Measurements from ENCODE around the gene FER. TPM values are rescaled to one million over a fixed set of nuclear protein-coding genes. Genes with fewer than 3 reads are reported as not detected.
"Not testable (repeated sequence)": the region's sequence is repeated elsewhere in the genome, so short reads cannot be mapped to it uniquely, and the experiment has no call there.

FER gene
- total RNA-seq, 1 donor from 2014 or later = 30.7 TPM

GRCh38 chr5:108793207-108793606, 45.5 kb downstream of the FER start:
- no peaks in the 10 kb centered on the region for H3K9me3 Mint-ChIP-seq (ENCODE audit: unreplicated experiment)
- no peak for DNase-seq (ENCODE audit: low spot score)
- H3K4me1 Mint-ChIP-seq (ENCODE audit: unreplicated experiment) = peaks cover 2% of the 10 kb centered on the region
- no peak overlapping the region for H3K4me3 Mint-ChIP-seq (ENCODE audit: unreplicated experiment)
- H3K27me3 Mint-ChIP-seq (ENCODE audit: unreplicated experiment) = peaks cover 4% of the 10 kb centered on the region
- TF ChIP-seq, protein P1, sequence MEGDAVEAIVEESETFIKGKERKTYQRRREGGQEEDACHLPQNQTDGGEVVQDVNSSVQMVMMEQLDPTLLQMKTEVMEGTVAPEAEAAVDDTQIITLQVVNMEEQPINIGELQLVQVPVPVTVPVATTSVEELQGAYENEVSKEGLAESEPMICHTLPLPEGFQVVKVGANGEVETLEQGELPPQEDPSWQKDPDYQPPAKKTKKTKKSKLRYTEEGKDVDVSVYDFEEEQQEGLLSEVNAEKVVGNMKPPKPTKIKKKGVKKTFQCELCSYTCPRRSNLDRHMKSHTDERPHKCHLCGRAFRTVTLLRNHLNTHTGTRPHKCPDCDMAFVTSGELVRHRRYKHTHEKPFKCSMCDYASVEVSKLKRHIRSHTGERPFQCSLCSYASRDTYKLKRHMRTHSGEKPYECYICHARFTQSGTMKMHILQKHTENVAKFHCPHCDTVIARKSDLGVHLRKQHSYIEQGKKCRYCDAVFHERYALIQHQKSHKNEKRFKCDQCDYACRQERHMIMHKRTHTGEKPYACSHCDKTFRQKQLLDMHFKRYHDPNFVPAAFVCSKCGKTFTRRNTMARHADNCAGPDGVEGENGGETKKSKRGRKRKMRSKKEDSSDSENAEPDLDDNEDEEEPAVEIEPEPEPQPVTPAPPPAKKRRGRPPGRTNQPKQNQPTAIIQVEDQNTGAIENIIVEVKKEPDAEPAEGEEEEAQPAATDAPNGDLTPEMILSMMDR (IDR thresholded peaks at IDR 0.05; ENCODE audit: unreplicated experiment) = no peak
- peaks cover 17% of the 10 kb centered on the region for H3K36me3 Mint-ChIP-seq (ENCODE audit: low read depth, unreplicated experiment)
- no peak overlapping the region for H3K27ac Mint-ChIP-seq (ENCODE audit: unreplicated experiment)

DNA sequence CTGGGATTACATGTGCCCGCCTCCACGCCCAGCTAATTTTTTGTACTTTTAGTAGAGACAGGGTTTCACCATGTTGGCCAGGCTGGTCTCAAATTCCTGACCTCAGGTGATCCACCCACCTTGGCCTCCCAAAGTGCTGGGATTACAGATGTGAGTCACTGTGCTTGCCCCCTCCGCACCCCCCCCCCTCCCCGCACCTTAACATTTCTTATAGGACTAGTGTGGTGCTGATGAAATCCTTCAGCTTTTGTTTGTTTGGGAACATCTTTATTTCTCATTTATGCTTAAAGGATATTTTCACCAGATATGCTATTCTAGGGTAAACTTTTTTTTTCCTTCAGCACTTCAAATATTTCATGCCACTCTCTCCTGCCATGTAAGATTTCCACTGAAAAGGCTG, 46.7 kb downstream of the FER start:
- H3K4me1 Mint-ChIP-seq (ENCODE audit: unreplicated experiment); H3K27ac Mint-ChIP-seq (ENCODE audit: unreplicated experiment); H3K4me3 Mint-ChIP-seq (ENCODE audit: unreplicated experiment): not testable (repeated sequence)

GRCh38 chr5:108797396-108797795, 49.7 kb downstream of the FER start:
- H3K4me3 Mint-ChIP-seq (ENCODE audit: unreplicated experiment) = no peak overlapping the region
- no peaks in the 10 kb centered on the region for H3K9me3 Mint-ChIP-seq (ENCODE audit: unreplicated experiment)
- H3K36me3 Mint-ChIP-seq (ENCODE audit: low read depth, unreplicated experiment) = peaks cover 6% of the 10 kb centered on the region
- TF ChIP-seq, protein P1 (IDR thresholded peaks at IDR 0.05; ENCODE audit: unreplicated experiment) = no peak
- no peak for DNase-seq (ENCODE audit: low spot score)
- no peaks in the 10 kb centered on the region for H3K27me3 Mint-ChIP-seq (ENCODE audit: unreplicated experiment)
- no peak overlapping the region for H3K27ac Mint-ChIP-seq (ENCODE audit: unreplicated experiment)
- H3K4me1 Mint-ChIP-seq (ENCODE audit: unreplicated experiment) = peaks cover 2% of the 10 kb centered on the region

More for the DNA sequence above, 46.7 kb downstream of the FER start:
- not testable (repeated sequence) for H3K9me3 Mint-ChIP-seq (ENCODE audit: unreplicated experiment); H3K36me3 Mint-ChIP-seq (ENCODE audit: low read depth, unreplicated experiment); DNase-seq (ENCODE audit: low spot score); H3K27me3 Mint-ChIP-seq (ENCODE audit: unreplicated experiment)

- H3K4me1 Mint-ChIP-seq (ENCODE audit: unreplicated experiment) = peaks cover 2% of the 10 kb centered on the region
- TF ChIP-seq, protein P1 (IDR thresholded peaks at IDR 0.05; ENCODE audit: unreplicated experiment) = no peak
- no peaks in the 10 kb centered on the region for H3K27me3 Mint-ChIP-seq (ENCODE audit: unreplicated experiment)
- no peak for DNase-seq (ENCODE audit: low spot score)
- H3K36me3 Mint-ChIP-seq (ENCODE audit: low read depth, unreplicated experiment) = peaks cover 8% of the 10 kb centered on the region
- no peak overlapping the region for H3K27ac Mint-ChIP-seq (ENCODE audit: unreplicated experiment)
- H3K9me3 Mint-ChIP-seq (ENCODE audit: unreplicated experiment) = no peaks in the 10 kb centered on the region
- H3K4me3 Mint-ChIP-seq (ENCODE audit: unreplicated experiment) = no peak overlapping the region
Measured at GRCh38 chr5:108797986-108798385, 50.3 kb downstream of the FER start.

DNA sequence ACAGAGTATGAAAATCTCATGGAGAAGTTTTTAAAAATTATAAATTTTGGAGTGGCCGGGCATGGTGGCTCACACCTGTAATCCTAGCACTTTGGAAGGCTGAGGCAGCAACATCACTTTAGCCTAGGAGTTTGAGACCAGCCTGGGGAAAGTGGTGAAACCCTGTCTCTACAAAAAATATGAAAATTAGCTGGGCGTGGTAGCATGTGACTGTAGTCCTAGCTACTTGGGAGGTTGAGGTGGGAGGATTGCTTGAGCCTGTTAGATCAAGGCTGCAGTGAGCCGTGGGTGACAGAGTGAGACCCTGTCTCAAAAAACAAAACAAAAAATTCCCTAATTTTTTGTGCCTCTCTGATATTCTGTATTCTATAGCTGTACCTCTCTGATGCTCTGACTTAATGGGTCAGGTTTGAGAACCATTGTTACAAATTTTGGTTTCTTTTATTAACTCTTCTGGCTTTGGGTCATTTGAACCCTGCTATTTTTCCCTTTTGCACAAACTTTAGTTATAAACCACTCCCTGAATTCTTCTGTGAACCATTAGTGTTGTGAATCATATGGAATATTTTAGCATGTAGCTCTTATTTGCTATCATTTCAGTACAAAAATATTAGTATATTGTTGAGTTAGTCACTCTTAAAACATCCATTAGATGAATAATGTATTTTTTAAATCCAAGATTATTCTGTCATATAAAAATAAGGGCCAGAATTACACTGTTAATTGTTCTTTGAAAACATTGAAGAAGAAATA, 51.0 kb downstream of the FER start:
- Mint-ChIP-seq H3K4me1 (ENCODE audit: unreplicated experiment) (peaks cover 2% of the 10 kb centered on the region), H3K9me3 (ENCODE audit: unreplicated experiment) (no peaks in the 10 kb centered on the region), H3K27me3 (ENCODE audit: unreplicated experiment) (no peaks in the 10 kb centered on the region), H3K4me3 (ENCODE audit: unreplicated experiment) (no peak overlapping the region), H3K36me3 (ENCODE audit: low read depth, unreplicated experiment) (peaks cover 12% of the 10 kb centered on the region), H3K27ac (ENCODE audit: unreplicated experiment) (no peak overlapping the region)
- TF ChIP-seq, protein P1 (IDR thresholded peaks at IDR 0.05; ENCODE audit: unreplicated experiment) = no peak
- DNase-seq (ENCODE audit: low spot score) = no peak
